K562 (cell line): ENCODE measurements around the gene TACC3. TPM values are rescaled to one million over a fixed set of nuclear protein-coding genes. Genes with fewer than 3 reads are reported as not detected.

ENCODE experiments used
- AFF1 ChIP-seq, 2 experiments: fragments of 450-650 bp; IDR thresholded peaks; 2 replicates each; pipeline ENCODE4 v1.6.1; 2018; ENCODE audit warnings: mild to moderate bottlenecking in 2 of 2, low read depth in 1 of 2; ENCODE audit not compliant: partially characterized antibody in 2 of 2
- CBFB ChIP-seq: sonication (generic); formaldehyde crosslinking; IDR thresholded peaks from 2 replicates; pipeline ENCODE4 v1.4.0; 2020; ENCODE audit warnings: mild to moderate bottlenecking, missing genetic modification reagents
- CSDE1 ChIP-seq, 2 experiments: fragments of 450-650 bp; IDR thresholded peaks; 2 replicates each; pipeline ENCODE4 v1.6.1; 2016; ENCODE audit warnings: mild to moderate bottlenecking in 1 of 2
- ETS1 ChIP-seq: conservative IDR thresholded peaks from 2 replicates; pipeline ENCODE4 v1.6.1; 2011; ENCODE audit warnings: low read depth, mild to moderate bottlenecking, low read length; ENCODE audit not compliant: control insufficient read depth
- ETV6 ChIP-seq, 3 experiments: fragments of 150-350 bp in 1 of 3; sonication (generic) in 1 of 3; formaldehyde crosslinking in 1 of 3; IDR thresholded peaks; 2 replicates each; pipeline versions ENCODE4 v1.6.1 to v1.8.0; 2014 to 2022; ENCODE audit warnings: borderline replicate concordance in 2 of 3, low read depth in 2 of 3, antibody characterized with exemption in 1 of 3, low read length in 1 of 3, mild to moderate bottlenecking in 1 of 3, missing genetic modification reagents in 1 of 3
- GABPA ChIP-seq: fragments of 200-800 bp; sonication (Bioruptor generic); conservative IDR thresholded peaks from 2 replicates; pipeline ENCODE4 v1.6.1; 2016; ENCODE audit warnings: low read depth, missing genetic modification characterization, missing compliant biosample characterization
- HMGN3 ChIP-seq: IDR thresholded peaks from 2 replicates; pipeline ENCODE4 v1.6.1; 2011; ENCODE audit warnings: borderline replicate concordance, low read depth, mild to moderate bottlenecking, mixed read lengths, low read length; ENCODE audit not compliant: insufficient read length; ENCODE audit errors: extremely low read depth
- ID3 ChIP-seq, 2 experiments: fragments of 250-450 bp in 1 of 2; fragments of 450-650 bp in 1 of 2; sonication (Bioruptor Pico) in 1 of 2; IDR thresholded peaks; 2 replicates each; pipeline versions ENCODE4 v1.6.1 to v1.8.0; 2016 to 2021; ENCODE audit warnings: mild to moderate bottlenecking in 2 of 2, moderate library complexity in 2 of 2, missing compliant biosample characterization in 1 of 2, missing genetic modification characterization in 1 of 2
- KDM5B ChIP-seq: fragments of 200-600 bp; sonication (generic); IDR thresholded peaks from 2 replicates; pipeline ENCODE4 v1.6.1; 2012; ENCODE audit warnings: low read depth, mild to moderate bottlenecking, moderate library complexity, low read length, control low read depth, inconsistent platforms; ENCODE audit not compliant: insufficient replicate concordance
- SAP30 ChIP-seq: fragments of 200-600 bp; sonication (generic); IDR thresholded peaks from 2 replicates; pipeline ENCODE4 v1.6.1; 2012; ENCODE audit warnings: borderline replicate concordance, low read depth, mild to moderate bottlenecking, moderate library complexity, low read length, control low read depth, inconsistent platforms; ENCODE audit not compliant: insufficient read depth, poor library complexity, severe bottlenecking
- SRSF9 ChIP-seq: fragments of 200-400 bp; formaldehyde crosslinking; IDR thresholded peaks from 2 replicates; pipeline ENCODE4 v1.6.1; 2017; ENCODE audit warnings: low read depth, low read length, borderline replicate concordance
- STAG1 ChIP-seq: sonication (generic); formaldehyde crosslinking; IDR thresholded peaks from 2 replicates; pipeline ENCODE4 v1.5.0; 2020; ENCODE audit warnings: missing genetic modification reagents, borderline replicate concordance
- STAT5B ChIP-seq: fragments of 250-450 bp; sonication (Bioruptor Pico); IDR thresholded peaks from 2 replicates; pipeline ENCODE4 v1.8.0; 2021; ENCODE audit warnings: mild to moderate bottlenecking, inconsistent platforms
- ZBTB12 ChIP-seq: fragments of 250-450 bp; sonication (Bioruptor Pico); IDR thresholded peaks from 2 replicates; pipeline ENCODE4 v1.4.0; 2020
- ZBTB17 ChIP-seq: fragments of 450-650 bp; formaldehyde crosslinking; IDR thresholded peaks from 2 replicates; pipeline ENCODE4 v1.4.0; 2020; ENCODE audit warnings: mild to moderate bottlenecking
- ZNF316 ChIP-seq: fragments of 450-650 bp; IDR thresholded peaks from 2 replicates; pipeline ENCODE4 v1.6.1; 2016
- ZNF41 ChIP-seq: fragments of 250-450 bp; sonication (Bioruptor Pico); conservative IDR thresholded peaks from 2 replicates; pipeline ENCODE4 v1.4.0; 2020; ENCODE audit warnings: mild to moderate bottlenecking
- polyA plus RNA-seq, 8 experiments: library from polyadenylated mRNA; depleted of rRNA in 4 of 8; stranded (reverse) in 5 of 8; unstranded in 3 of 8; fragments of >200 nt; fragmentation: Nextera tagmentation in 2 of 8; fragmentation: Illumina TruSeq in 1 of 8; extraction: Ambion mirVana in 2 of 8; extraction: Trizol in 1 of 8; gene quantifications; 2 replicates each; pipeline versions ENCODE4 v1.2.1 to v1.2.3, GENCODE V29; 2011 to 2014; ENCODE audit warnings: inconsistent platforms in 1 of 8, missing spikeins in 1 of 8
- total RNA-seq, 7 experiments: library from RNA; depleted of rRNA in 6 of 7; stranded (reverse); fragments of >200 nt in 6 of 7; fragmentation: Illumina TruSeq in 2 of 7; extraction: Trizol in 2 of 7; gene quantifications; 2 replicates each; pipeline versions ENCODE4 v1.2.1 to v1.2.3, GENCODE V29; 2011 to 2021; ENCODE audit warnings: low replicate concordance in 1 of 7

TACC3 gene
- total and polyA plus RNA-seq, 9 of the 15 experiments (the other 6 are each of a cell fraction or from before 2014, with no cell fraction given), result 1.9 to 122 (median 55.6) TPM

- peak; percentile 44; the same call in 1 of the 2 replicates for TF ChIP-seq ZBTB12 (CRISPR knock-in tag)
- no peak for TF ChIP-seq AFF1 (IDR thresholded peaks at IDR 0.05; ENCODE audit: low read depth in 1 of 2, partially characterized antibody in 2 of 2)
- no peak for TF ChIP-seq STAT5B
- no peak for TF ChIP-seq ZNF41
- no peak for TF ChIP-seq ZBTB17
- no peak for TF ChIP-seq CBFB (CRISPR knock-in tag)
- TF ChIP-seq KDM5B, result no peak
- TF ChIP-seq ETV6 (IDR thresholded peaks at IDR 0.05; ENCODE audit: borderline replicate concordance in 1 of 2, low read depth in 2 of 2, low read length in 1 of 2), result no peak
- TF ChIP-seq ETV6 (CRISPR knock-in tag; IDR thresholded peaks at IDR 0.05; ENCODE audit: borderline replicate concordance), result no peak
- peak; percentile 33; the same call in 1 of the 2 replicates for TF ChIP-seq ZNF316
- no peak for TF ChIP-seq STAG1
- TF ChIP-seq SAP30, result peak; percentile 51
- no peak for TF ChIP-seq SRSF9
- no peak for TF ChIP-seq HMGN3
- TF ChIP-seq CSDE1 (IDR thresholded peaks at IDR 0.05), result no peak
- TF ChIP-seq GABPA (tag), result peak; percentile 62; the same call in 1 of the 2 replicates
- no peak for TF ChIP-seq ETS1
- no peak for TF ChIP-seq ID3 (CRISPR knock-in tag; IDR thresholded peaks at IDR 0.05)
- TF ChIP-seq ID3 (tag; IDR thresholded peaks at IDR 0.05), result no peak
Measured at GRCh38 chr4:1713003-1713851, 8.1 kb upstream of the TACC3 start (continued).
